ENCODE measurements around the gene ACAP1. TPM values are rescaled to one million over a fixed set of nuclear protein-coding genes. Genes with fewer than 3 reads are reported as not detected.
A peak's percentile ranks its signal among the peaks of the same experiment; 100 is the strongest.

ACAP1 gene
- total RNA-seq, 1 experiment from 2014 or later: 10.9 TPM

DNA sequence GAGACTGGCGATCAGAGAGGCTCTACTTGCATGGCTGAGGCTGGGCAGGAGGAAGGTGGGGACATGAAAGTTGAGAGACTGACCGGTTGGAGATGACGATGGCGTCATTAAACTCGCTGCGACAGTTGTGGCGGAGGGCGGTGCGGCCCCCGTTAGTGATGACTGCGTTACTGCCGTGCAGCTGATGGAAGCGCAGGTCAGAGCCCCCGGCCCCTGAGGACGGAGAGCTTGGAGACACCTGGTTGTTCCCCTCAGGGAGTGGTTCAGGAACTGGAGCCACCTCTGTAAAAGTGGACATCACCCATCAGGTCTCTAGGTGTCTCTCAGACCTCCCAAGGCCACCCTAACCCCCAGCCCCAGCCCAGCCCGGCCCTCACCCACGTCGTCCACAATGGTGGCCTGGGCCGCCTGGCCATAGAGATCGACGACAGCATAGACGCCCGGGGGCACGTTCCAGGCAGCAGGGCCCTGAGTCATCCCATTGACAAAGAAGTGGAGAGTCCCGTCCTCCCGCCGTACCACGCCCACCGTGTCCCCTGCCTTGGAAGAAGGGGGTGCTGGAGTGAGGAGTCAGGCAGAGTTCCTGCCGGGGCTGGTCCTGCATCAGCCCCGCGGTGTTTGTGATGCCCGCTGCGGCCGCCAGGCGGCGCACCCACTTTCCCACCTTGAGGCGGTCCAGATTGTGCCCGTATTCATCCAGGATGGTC lies 12.4 kb upstream of the ACAP1 start:
- no peak overlapping the region for H3K27ac ChIP-seq
- intact Hi-C loops (cut with micrococcal nuclease; ENCODE audit: unreplicated experiment): no loop called here
- 0 out of 2 replicates have a peak, but pooled peaks cover 10% of the 10 kb centered on the region for H3F3A ChIP-seq (ENCODE audit: insufficient read depth, low read depth)
- peaks cover 8% of the 10 kb centered on the region for H3K4me1 ChIP-seq (replicated peaks; ENCODE audit: insufficient read depth)
- H3K4me2 ChIP-seq: no peak overlapping the region
- H3K4me3 ChIP-seq: no peak overlapping the region
- H3K9me2 ChIP-seq (ENCODE audit: insufficient read depth): no peaks in the 10 kb centered on the region
- peak in 1 of 2 experiments; percentile 53 for DNase-seq
- POLR2A ChIA-PET (ENCODE audit: unreplicated experiment): no interaction called here
- no peaks in the 10 kb centered on the region for H3K27me3 ChIP-seq (ENCODE audit: insufficient read depth, low read depth)
- TF ChIP-seq, protein P1, sequence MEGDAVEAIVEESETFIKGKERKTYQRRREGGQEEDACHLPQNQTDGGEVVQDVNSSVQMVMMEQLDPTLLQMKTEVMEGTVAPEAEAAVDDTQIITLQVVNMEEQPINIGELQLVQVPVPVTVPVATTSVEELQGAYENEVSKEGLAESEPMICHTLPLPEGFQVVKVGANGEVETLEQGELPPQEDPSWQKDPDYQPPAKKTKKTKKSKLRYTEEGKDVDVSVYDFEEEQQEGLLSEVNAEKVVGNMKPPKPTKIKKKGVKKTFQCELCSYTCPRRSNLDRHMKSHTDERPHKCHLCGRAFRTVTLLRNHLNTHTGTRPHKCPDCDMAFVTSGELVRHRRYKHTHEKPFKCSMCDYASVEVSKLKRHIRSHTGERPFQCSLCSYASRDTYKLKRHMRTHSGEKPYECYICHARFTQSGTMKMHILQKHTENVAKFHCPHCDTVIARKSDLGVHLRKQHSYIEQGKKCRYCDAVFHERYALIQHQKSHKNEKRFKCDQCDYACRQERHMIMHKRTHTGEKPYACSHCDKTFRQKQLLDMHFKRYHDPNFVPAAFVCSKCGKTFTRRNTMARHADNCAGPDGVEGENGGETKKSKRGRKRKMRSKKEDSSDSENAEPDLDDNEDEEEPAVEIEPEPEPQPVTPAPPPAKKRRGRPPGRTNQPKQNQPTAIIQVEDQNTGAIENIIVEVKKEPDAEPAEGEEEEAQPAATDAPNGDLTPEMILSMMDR (conservative IDR thresholded peaks at IDR 0.05): peak; percentile 73
- no peak for TF ChIP-seq EZH2 (IDR thresholded peaks at IDR 0.05; ENCODE audit: low read depth)
- H3K9me3 ChIP-seq (ENCODE audit: insufficient read depth, low read depth): no peaks in the 10 kb centered on the region
- no peak overlapping the region for H2AFZ ChIP-seq
- peaks cover 4% of the 10 kb centered on the region; the same call in 1 of the 2 replicates for H3K36me3 ChIP-seq (ENCODE audit: low read depth)
- H3K79me2 ChIP-seq (ENCODE audit: low read depth): peaks cover 24% of the 10 kb centered on the region
- no TSS peak for BruUV-seq (replicated peaks)
- H4K20me1 ChIP-seq (ENCODE audit: insufficient read depth): no peaks in the 10 kb centered on the region; the same call in 1 of the 2 replicates
- CTCF ChIA-PET: no interaction called here

DNA sequence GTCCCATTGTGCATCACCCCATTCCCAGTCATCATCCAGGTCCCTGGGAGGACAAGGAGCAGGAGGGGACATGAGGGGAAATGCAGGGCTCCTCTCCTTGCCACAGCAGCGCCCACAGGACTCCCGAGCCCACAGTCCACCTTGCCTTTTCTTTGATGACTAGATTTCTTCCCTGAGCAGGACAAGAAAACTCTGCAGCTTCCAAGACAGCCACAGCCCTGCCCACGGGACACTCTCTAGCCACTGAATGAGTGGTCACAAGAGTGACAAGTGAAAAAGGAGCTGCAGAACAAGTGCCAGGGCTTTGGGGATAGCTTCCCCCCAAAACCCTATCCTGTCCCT lies 11.9 kb upstream of the ACAP1 start:
- ChIA-PET POLR2A (ENCODE audit: unreplicated experiment) (no interaction called here), CTCF (no interaction called here)
- intact Hi-C loops (cut with micrococcal nuclease; ENCODE audit: unreplicated experiment): no loop called here
- no peaks in the 10 kb centered on the region for H3K9me2 ChIP-seq (ENCODE audit: insufficient read depth)
- no peaks in the 10 kb centered on the region for H3K9me3 ChIP-seq (ENCODE audit: insufficient read depth, low read depth)
- no peak overlapping the region for H2AFZ ChIP-seq
- H3F3A ChIP-seq (ENCODE audit: insufficient read depth, low read depth): 0 out of 2 replicates have a peak, but pooled peaks cover 10% of the 10 kb centered on the region
- no peak overlapping the region for H3K4me3 ChIP-seq
- BruUV-seq (replicated peaks): no TSS peak
- peaks cover 25% of the 10 kb centered on the region for H3K79me2 ChIP-seq (ENCODE audit: low read depth)
- no peak overlapping the region for H3K4me2 ChIP-seq
- H3K27ac ChIP-seq: no peak overlapping the region
- H3K36me3 ChIP-seq (ENCODE audit: low read depth): peaks cover 4% of the 10 kb centered on the region; the same call in 1 of the 2 replicates
- no peaks in the 10 kb centered on the region for H3K27me3 ChIP-seq (ENCODE audit: insufficient read depth, low read depth)
- peaks cover 8% of the 10 kb centered on the region for H3K4me1 ChIP-seq (replicated peaks; ENCODE audit: insufficient read depth)
- TF ChIP-seq, protein P1 (conservative IDR thresholded peaks at IDR 0.05): peak; percentile 41; the same call in 1 of the 2 replicates
- TF ChIP-seq EZH2 (IDR thresholded peaks at IDR 0.05; ENCODE audit: low read depth): no peak
- no peaks in the 10 kb centered on the region; the same call in 1 of the 2 replicates for H4K20me1 ChIP-seq (ENCODE audit: insufficient read depth)
- DNase-seq: no peak

DNA sequence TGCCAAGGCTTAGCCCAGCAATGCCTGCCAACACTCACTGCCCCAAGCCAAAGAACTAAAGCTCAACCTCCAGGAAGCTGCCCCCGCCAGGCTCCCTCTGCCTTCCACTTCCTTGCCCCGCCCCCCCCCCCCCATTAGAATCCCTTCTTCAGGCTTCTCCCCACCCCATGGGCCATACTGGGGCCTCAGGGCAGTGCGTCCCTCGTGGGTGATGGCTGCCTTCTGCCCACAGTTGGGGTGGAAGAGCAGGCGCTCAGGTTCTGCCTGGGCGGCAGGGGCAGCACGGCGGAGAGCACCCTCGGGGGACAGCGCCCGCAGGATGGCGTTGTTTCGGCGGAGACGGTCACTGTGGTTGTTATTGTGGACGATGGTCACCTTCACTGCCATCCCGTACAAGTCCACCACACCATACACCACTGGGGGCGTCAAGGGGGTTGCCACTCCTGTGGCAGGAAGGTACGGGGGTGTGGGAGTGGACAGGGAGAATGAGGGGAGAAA lies 11.2 kb upstream of the ACAP1 start:
- H3K4me3 ChIP-seq: no peak overlapping the region
- BruUV-seq (replicated peaks): no TSS peak
- DNase-seq: no peak
- no peak overlapping the region for H3K4me2 ChIP-seq
- H3K36me3 ChIP-seq (ENCODE audit: low read depth): peaks cover 4% of the 10 kb centered on the region; the same call in 1 of the 2 replicates
- intact Hi-C loops (cut with micrococcal nuclease; ENCODE audit: unreplicated experiment): no loop called here
- TF ChIP-seq EZH2 (IDR thresholded peaks at IDR 0.05; ENCODE audit: low read depth): no peak
- TF ChIP-seq, protein P1 (conservative IDR thresholded peaks at IDR 0.05): no peak
- no peak overlapping the region for H3K27ac ChIP-seq
- H3K4me1 ChIP-seq (replicated peaks; ENCODE audit: insufficient read depth): peaks cover 8% of the 10 kb centered on the region
- no peaks in the 10 kb centered on the region; the same call in 1 of the 2 replicates for H4K20me1 ChIP-seq (ENCODE audit: insufficient read depth)
- H3K79me2 ChIP-seq (ENCODE audit: low read depth): peaks cover 25% of the 10 kb centered on the region
- POLR2A ChIA-PET (ENCODE audit: unreplicated experiment): no interaction called here
- H3K9me2 ChIP-seq (ENCODE audit: insufficient read depth): no peaks in the 10 kb centered on the region
- no peaks in the 10 kb centered on the region for H3K27me3 ChIP-seq (ENCODE audit: insufficient read depth, low read depth)
- H3F3A ChIP-seq (ENCODE audit: insufficient read depth, low read depth): 0 out of 2 replicates have a peak, but pooled peaks cover 8% of the 10 kb centered on the region
- CTCF ChIA-PET: interaction anchor here (0.6 kb wide), 1 partner anchor 387 kb away, joined by 3 read pairs; no protein-coding TSS in a partner anchor
- H3K9me3 ChIP-seq (ENCODE audit: insufficient read depth, low read depth): no peaks in the 10 kb centered on the region
- H2AFZ ChIP-seq: no peak overlapping the region

Data from PC-9 (cell line).